Osteocyte (in vitro differentiated cells): ENCODE measurements around the gene RPLP2. TPM values are rescaled to one million over a fixed set of nuclear protein-coding genes. Genes with fewer than 3 reads are reported as not detected.

Experiments used
- DNase-seq: peaks from one replicate; pipeline ENCODE4 v3.0.0; 2021; ENCODE audit warnings: mixed read lengths; ENCODE audit not compliant: unreplicated experiment; ENCODE audit errors: extremely low spot score
- H3K27ac Mint-ChIP-seq: one replicate; pipeline ENCODE4 v1.8.0; 2021; ENCODE audit warnings: mild to moderate bottlenecking, mixed read lengths; ENCODE audit not compliant: unreplicated experiment
- H3K27me3 Mint-ChIP-seq: one replicate; pipeline ENCODE4 v1.8.0; 2021; ENCODE audit warnings: mixed read lengths; ENCODE audit not compliant: unreplicated experiment
- H3K36me3 Mint-ChIP-seq: one replicate; pipeline ENCODE4 v1.8.0; 2021; ENCODE audit warnings: mixed read lengths; ENCODE audit not compliant: unreplicated experiment
- H3K4me1 Mint-ChIP-seq: one replicate; pipeline ENCODE4 v1.8.0; 2021; ENCODE audit warnings: mixed read lengths; ENCODE audit not compliant: unreplicated experiment
- H3K4me3 Mint-ChIP-seq: one replicate; pipeline ENCODE4 v1.8.0; 2021; ENCODE audit warnings: mild to moderate bottlenecking, moderate library complexity, mixed read lengths; ENCODE audit not compliant: unreplicated experiment
- H3K9me3 Mint-ChIP-seq: one replicate; pipeline ENCODE4 v1.8.0; 2021; ENCODE audit warnings: mixed read lengths; ENCODE audit not compliant: unreplicated experiment
- CTCF ChIP-seq: fragments of 200-600 bp; sonication (generic); IDR thresholded peaks from 2 replicates; pipeline ENCODE4 v1.5.0; 2021; ENCODE audit warnings: antibody characterized with exemption, mild to moderate bottlenecking, moderate library complexity
- total RNA-seq: library from RNA; stranded (reverse); gene quantifications from 2 replicates; pipeline ENCODE4 v1.2.1, GENCODE V29; 2021

Gene RPLP2
- total RNA-seq, 1 donor from 2014 or later, result 1,500 TPM

DNA sequence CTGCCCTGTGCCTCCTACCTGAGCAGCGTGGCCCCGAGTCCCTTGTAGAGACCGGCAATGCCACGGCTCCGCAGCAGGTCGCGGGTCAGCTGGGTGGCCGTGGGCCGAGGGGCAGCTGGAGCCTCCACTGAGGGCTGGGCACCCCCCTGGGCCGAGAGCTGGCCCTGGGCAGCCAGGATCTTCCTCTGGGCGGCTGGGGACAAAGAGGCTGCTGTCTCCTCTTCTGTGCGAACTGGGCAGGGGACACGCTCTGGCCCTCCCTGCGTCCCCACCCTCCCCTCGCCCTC lies 17.3 kb upstream of the RPLP2 start:
- no peak for TF ChIP-seq CTCF
- H3K4me3 Mint-ChIP-seq, result no peak overlapping the region

DNA sequence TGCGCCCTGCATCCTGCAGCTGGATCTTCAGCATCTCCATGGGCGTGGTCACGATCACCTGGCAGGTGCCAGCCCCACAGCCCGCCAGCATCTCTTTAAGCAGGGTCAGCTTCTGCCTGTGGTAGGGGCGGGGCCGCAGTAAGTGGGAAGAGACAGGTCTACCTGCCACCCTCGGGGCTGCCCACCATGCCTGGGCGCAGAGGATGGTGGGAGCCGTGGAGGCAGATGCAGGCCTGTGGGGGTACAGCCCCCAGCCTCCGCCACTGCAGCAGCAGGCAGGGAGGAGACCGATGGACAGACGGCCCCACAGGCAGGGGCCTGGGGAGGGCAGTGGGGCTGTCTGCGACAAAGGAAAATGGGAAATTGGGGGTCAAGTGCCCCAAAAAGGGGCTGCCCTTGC lies 16.9 kb upstream of the RPLP2 start:
- no peaks in the 10 kb centered on the region for H3K27me3 Mint-ChIP-seq
- no peak for TF ChIP-seq CTCF
- no peak overlapping the region for H3K27ac Mint-ChIP-seq
- DNase-seq, result no peak
- no peaks in the 10 kb centered on the region for H3K9me3 Mint-ChIP-seq
- H3K4me3 Mint-ChIP-seq, result no peak overlapping the region
- no peaks in the 10 kb centered on the region for H3K36me3 Mint-ChIP-seq
- peaks cover 22% of the 10 kb centered on the region for H3K4me1 Mint-ChIP-seq

More for the DNA sequence above, 17.3 kb upstream of the RPLP2 start:
- no peak for DNase-seq
- Mint-ChIP-seq H3K27ac (no peak overlapping the region), H3K4me1 (peaks cover 22% of the 10 kb centered on the region), H3K27me3 (no peaks in the 10 kb centered on the region), H3K9me3 (no peaks in the 10 kb centered on the region), H3K36me3 (no peaks in the 10 kb centered on the region)

DNA sequence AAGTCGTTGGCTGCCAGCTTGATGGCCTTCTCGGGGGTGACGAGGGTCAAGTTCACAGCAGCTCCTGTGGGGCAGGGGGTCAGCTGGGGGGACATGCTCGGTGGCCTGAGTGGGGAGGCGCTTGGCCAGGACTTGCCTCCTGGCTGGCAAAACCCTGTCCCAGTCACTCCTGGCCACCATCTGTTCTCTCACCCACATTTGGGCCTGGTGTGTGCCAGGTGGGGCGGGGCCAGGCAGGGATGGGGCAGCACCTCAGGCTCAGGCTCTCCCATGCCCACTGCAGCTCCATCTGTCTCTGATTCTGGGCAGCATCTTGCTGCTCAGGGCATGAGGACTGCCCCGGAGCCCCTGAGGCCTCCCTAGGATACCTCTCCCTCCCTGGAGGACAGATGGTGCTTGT lies 16.2 kb upstream of the RPLP2 start:
- peaks cover 22% of the 10 kb centered on the region for H3K4me1 Mint-ChIP-seq
- H3K9me3 Mint-ChIP-seq, result no peaks in the 10 kb centered on the region
- no peak overlapping the region for H3K4me3 Mint-ChIP-seq
- no peak for TF ChIP-seq CTCF
- H3K27ac Mint-ChIP-seq, result no peak overlapping the region
- no peak for DNase-seq
- H3K36me3 Mint-ChIP-seq, result no peaks in the 10 kb centered on the region
- no peaks in the 10 kb centered on the region for H3K27me3 Mint-ChIP-seq

DNA sequence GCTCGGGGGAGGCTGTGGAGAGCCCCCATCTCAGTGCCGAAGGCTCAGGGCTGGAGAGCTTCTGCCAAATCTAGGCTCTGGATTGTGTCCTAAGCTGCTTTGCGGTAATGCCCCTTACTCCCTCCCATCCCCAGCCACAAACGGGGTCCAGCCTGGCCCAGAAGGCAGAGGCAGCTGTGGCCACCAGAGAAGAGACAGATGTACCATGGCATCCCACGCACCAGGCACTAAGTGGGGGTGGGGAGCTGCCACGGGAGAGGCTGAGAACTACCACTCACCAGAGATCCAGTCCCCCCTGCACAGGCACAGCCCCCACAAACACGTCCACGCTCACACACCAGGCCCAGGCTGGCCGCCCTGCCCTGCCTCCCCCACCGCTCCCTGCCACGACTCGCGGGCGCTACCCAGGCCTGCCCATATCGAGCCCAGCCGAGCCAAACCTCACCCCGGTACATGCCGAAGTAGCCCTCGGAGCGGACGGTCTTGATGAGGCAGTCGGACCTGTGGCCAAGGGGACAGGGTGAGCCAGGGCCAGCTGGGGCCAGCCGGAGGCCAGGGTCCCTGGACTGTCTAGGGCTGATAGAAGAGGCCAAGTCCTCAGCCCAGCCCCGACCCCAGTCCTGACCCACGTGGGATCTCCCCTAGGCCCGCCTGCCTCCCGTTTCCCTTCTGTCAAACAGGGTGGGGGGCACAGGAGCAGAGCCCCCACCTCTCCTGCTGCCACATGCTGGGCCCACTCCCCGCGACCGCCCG lies 15.6 kb upstream of the RPLP2 start:
- H3K4me3 Mint-ChIP-seq, result no peak overlapping the region
- no peaks in the 10 kb centered on the region for H3K36me3 Mint-ChIP-seq
- no peaks in the 10 kb centered on the region for H3K27me3 Mint-ChIP-seq

More for the DNA sequence above, 15.6 kb upstream of the RPLP2 start:
- Mint-ChIP-seq H3K4me1 (peaks cover 22% of the 10 kb centered on the region), H3K9me3 (no peaks in the 10 kb centered on the region), H3K27ac (no peak overlapping the region)
- no peak for TF ChIP-seq CTCF
- no peak for DNase-seq
